Hippocampal formation (tissue), 2 donors: ENCODE results near the gene RFFL.
"Not testable (repeated sequence)": the region's sequence is repeated elsewhere in the genome, so short reads cannot be mapped to it uniquely, and the experiment has no call there.

Experiments used
- DNase-seq, 2 donors: peaks; one replicate each; lab custom pipeline; 2025; lab: John Stamatoyannopoulos, UW

Gene RFFL

DNA sequence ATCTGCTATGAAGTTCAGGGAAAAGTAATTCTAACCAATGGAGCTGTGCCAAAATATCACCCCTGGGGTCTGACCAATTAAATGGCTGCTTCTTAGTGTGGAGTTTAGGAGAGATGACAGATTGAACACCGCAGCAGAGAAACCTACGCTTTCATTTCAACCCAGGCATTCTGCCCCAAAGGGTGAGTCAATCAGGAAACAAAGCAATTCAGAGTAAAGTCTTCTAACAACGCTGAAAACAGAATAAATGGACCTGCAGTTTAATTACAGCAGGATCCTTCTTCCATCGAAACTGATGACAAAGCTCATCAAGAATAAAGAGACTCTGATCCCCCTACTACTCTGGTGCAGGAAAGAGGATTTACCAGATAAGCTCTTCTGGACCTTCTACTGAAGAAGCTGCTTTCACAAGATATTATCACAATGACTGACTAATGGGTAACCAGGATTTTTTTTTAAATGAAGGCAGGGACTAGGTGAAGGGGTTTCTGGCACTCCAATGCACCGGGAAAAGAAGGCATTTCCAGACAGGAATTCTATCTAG lies 16.7 kb downstream of the RFFL start:
- DNase-seq = no peak

GRCh38 chr17:35046245-35046644 lies 17.3 kb downstream of the RFFL start:
- no peak for DNase-seq

GRCh38 chr17:35045458-35045979 lies 18.0 kb downstream of the RFFL start:
- not testable (repeated sequence) for DNase-seq

DNA sequence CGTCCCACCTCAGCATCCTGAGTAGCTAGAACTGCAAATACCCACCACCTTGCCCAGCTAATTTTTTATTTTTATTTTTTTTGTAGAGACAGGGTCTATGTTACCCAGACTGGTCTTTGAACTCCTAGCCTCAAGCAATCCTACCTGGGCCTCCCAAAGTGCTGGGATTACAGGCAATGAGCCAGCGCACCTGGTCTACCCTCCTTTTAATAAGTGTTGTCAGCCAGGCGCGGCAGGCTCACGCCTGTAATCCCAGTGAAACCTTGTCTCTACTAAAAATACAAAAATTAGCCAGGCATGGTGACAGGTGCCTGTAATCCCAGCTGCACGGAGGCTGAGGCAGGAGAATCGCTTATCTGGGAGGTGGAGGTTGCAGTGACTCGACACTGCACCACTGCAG lies 19.3 kb downstream of the RFFL start:
- DNase-seq = no peak

DNA sequence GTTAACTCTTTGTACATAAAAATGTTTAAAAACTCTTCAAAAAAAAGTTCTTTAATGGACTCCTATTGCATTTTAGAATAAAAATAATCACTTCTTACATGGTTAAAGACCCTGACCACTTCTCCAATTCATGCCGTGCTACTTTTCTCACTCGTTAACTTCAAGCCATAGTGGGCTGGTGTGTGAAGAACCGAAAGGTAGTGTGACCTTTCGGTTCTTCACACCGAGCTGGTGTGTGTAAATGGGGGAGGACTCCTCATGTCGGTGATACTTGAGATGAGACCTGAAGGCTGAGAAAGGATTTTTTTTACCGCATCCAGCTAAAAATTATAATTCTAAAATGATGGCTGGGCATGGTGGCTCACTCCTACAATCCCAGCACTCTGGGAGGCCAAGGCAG lies 22.1 kb downstream of the RFFL start:
- DNase-seq = no peak

GRCh38 chr17:35038453-35038852 lies 25.1 kb downstream of the RFFL start:
- DNase-seq = no peak

- DNase-seq = no peak
Observed at GRCh38 chr17:35030780-35031179, 32.7 kb downstream of the RFFL start.

- DNase-seq = no peak
Observed at GRCh38 chr17:35028531-35029262, 34.8 kb downstream of the RFFL start.

- DNase-seq = not testable (repeated sequence)
Observed at GRCh38 chr17:35028097-35028496, 35.4 kb downstream of the RFFL start.

DNA sequence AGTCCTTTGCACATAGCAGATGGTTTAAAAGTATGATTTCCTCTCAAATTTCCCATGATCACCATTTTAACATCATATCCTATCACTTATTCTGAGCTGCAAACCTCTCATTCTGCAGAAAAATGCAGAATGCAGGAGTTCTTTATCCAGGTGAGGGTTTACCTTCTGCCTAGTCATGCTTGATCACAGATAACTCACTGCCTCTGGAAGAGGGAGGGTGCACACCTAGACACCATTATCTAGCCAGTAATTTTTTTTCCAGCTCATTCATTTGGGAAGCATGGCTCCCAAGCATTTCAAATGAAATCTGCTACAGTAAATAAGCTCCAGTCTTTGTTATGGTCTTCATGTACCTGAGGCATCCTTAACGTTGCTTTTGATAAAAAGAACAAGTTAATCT lies 38.0 kb downstream of the RFFL start:
- no peak for DNase-seq

- DNase-seq = no peak
Observed at GRCh38 chr17:35023538-35023937, 40.0 kb downstream of the RFFL start.

- peak; percentile 87 to 91 for DNase-seq
Observed at GRCh38 chr17:35022536-35023063, 40.9 kb downstream of the RFFL start.

DNA sequence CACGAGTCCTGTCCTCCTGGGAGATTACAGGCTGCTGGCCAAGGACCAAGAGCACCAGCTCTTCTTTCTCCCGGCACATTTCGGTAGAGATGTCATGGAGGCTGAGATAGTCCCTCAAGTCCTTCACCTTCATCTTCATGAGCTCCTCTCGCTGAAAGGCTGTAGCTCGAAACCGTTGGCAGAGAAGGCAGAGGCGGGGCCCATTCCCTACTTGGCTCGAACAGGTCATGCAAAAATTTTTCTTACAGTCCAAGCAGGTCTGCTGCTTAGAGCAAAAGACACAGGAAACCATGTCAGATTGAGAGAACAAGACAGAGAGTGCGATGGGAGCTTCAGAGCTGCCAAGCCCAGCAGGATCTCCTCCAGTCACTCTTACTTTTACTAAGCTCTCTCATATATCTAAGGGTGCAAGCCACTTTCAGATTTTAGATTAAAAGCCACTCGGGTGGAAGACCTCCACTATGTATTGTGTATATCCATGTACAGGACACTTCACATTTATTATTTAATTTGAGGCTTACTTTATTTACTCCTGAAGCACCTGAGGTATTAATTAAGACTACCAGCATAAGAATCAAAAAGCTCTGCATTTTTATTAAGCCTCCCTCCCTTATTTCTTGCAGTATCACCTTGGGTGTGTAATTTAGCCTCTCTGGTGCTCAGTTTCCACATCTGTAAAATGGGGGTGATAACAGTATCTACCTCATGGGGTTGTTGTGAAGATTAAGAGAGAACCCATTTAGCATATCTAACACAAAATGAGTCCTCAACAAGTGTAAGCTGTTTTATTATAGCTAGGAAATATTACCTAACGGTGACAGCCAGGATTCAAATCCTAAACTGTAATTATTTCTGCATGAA lies 41.8 kb downstream of the RFFL start:
- DNase-seq = no peak

DNA sequence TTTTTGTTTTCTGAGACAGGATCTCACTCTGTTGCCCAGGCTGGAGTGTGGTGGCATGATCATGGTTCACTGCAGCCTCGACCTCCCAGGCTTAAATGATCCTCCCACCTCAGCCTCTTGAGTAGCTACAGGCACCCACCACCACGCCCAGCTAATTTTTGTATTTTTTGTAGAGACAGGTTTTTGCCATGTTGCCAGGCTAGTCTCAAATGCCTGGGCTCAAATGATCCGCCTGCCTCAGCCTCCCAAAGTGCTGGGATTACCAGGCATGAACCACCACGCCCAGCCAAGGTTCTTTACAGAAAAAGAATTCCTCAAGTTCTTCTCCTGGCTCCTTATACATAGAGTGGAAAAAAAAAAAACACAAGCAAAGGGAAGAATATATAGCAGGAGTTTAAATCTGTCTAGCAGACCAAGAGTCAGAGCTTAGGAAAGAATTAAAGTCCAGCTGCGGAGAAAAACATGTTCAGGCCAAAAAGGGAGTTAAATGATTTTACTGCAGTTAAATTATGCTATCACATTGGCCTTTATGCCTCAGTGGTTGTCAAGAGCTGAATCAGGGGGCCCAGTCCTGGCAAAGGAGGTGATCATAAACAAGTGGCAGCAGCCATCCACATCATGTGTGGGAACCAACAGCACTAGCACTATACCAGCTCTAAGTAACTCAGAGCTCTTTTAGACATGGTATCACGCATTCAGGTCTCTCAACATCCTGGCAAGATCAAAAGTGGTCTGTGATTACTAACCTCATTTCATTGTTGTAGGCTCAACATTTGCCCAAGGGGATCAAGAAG lies 43.9 kb downstream of the RFFL start:
- no peak for DNase-seq

- DNase-seq = no peak
Observed at GRCh38 chr17:35018814-35019213, 44.7 kb downstream of the RFFL start.

DNA sequence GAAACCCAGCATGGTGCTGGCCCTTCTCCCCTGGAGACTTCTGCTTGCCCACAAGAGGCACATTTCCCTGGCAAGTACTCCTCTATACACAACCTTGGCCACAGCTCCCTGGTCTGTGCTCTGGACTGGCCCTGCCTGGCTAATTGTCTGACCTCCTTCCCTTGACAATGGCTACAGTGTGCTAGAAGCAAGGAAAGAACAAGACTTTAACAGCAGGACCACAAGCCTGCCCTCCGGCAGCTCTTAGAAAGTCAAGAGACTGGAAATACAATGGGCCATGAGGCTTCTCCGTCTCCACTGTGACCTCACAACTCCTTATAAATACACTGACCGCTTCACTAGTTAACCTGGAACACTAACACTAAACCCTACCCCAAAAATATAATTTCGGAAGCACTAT lies 46.5 kb downstream of the RFFL start:
- no peak for DNase-seq

GRCh38 chr17:35016369-35016768 lies 47.1 kb downstream of the RFFL start:
- DNase-seq = no peak

GRCh38 chr17:35011671-35012216 lies 51.8 kb downstream of the RFFL start:
- no peak for DNase-seq

GRCh38 chr17:35010093-35010492 lies 53.4 kb downstream of the RFFL start:
- DNase-seq = no peak

- DNase-seq = no peak
Observed at GRCh38 chr17:35006961-35007360, 56.5 kb downstream of the RFFL start.

DNA sequence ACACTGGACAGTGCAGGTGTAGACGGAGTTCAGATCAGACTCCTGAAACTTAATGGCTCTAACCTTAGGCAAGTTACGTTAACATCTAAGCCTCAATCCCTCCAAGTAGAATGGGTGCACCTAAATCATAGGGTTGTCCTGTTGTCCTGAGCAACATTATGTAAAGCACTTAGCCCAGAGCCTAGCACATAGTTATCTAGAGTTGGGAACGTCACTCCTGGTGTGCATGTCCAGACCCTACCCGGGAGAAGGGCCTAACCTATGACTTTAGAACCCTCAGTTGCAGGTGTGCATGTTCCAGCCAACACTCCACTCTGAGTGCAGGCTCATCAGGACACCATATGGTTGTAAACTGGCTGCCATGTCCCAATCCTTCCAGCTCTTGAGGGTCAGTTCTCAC lies 57.2 kb downstream of the RFFL start:
- DNase-seq = no peak
